Right ventricle myocardium superior (tissue), 1 donor: Measurements from ENCODE around the gene MMP28. TPM values are rescaled to one million over a fixed set of nuclear protein-coding genes. Genes with fewer than 3 reads are reported as not detected.

ENCODE experiments used
- total RNA-seq: library from RNA; stranded (reverse); fragmentation: NEBNext Ultra II Directional; extraction: Animal tissue kit (Norgen Biotek cat#: 25700); gene quantifications from one replicate; pipeline ENCODE4 v1.2.1, GENCODE V29; 2021
- donor health status: DM: no; HTN: yes; CAD: no; lungs with severe emphysema.

The MMP28 gene
- total RNA-seq, 1 donor from 2014 or later, result 1.2 TPM

Other genes with a start within 250 kb of the MMP28 start
- gene SLFN14, start 234.8 kb downstream of the MMP28 start, total RNA-seq, result not detected
- gene PEX12, start 217.1 kb downstream of the MMP28 start, total RNA-seq, result 7.0 TPM
- gene AP2B1, start 208.3 kb downstream of the MMP28 start, total RNA-seq, result 112 TPM
- 22.3 TPM for gene RASL10B, start 64.0 kb downstream of the MMP28 start, total RNA-seq
- 0.11 TPM for gene GAS2L2, start 42.4 kb downstream of the MMP28 start, total RNA-seq
- gene C17orf50, start 34.8 kb downstream of the MMP28 start, total RNA-seq, result not detected
- gene TAF15, start 13.8 kb upstream of the MMP28 start, total RNA-seq, result 94.8 TPM
- gene HEATR9, start 73.2 kb upstream of the MMP28 start, total RNA-seq, result not detected
- gene CCL5, start 84.7 kb upstream of the MMP28 start, total RNA-seq, result 1.6 TPM
- not detected for gene RDM1, start 135.1 kb upstream of the MMP28 start, total RNA-seq
- not detected for gene LYZL6, start 148.1 kb upstream of the MMP28 start, total RNA-seq
- gene CCL16, start 185.9 kb upstream of the MMP28 start, total RNA-seq, result not detected
- 7.2 TPM for gene CCL14, start 191.1 kb upstream of the MMP28 start, total RNA-seq
- not detected for gene CCL15, start 205.9 kb upstream of the MMP28 start, total RNA-seq
- not detected for gene CCL23, start 222.3 kb upstream of the MMP28 start, total RNA-seq